Fibroblast of pulmonary artery (primary cell): ENCODE data around the gene SIRPG.

Experiments used
- DNase-seq: peaks from one replicate; pipeline ENCODE4 v3.0.0-alpha.2; 2010; ENCODE audit warnings: low read depth
- H3K4me3 ChIP-seq: replicated peaks from 2 replicates; pipeline ENCODE4 v1.5.1; 2011; ENCODE audit warnings: low read depth, mild to moderate bottlenecking, control low read depth, low read length, moderate library complexity
- TF ChIP-seq, protein P1 (sequence below): IDR thresholded peaks from 2 replicates; pipeline ENCODE4 v1.5.1; 2011; ENCODE audit warnings: mild to moderate bottlenecking, control low read depth, low read length, inconsistent platforms; ENCODE audit errors: missing control alignments

Gene SIRPG

DNA sequence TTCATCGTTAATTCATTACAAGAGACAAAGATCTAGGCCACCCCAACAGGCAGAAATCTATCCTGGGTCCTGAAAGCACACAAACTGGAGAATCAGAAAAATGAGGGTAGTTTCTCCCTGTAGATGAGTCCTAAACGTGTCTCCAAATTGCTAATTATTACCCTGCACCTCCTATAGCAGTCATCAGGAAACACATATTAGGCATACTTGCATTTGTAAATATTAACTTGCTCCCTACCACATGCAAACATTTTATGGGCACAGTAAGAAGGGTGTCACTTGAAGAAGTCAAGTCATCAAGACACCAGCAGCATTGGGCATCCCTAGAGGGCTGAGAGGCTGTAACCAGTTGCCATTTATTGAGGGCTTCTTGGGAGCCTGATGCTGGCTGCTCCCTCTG, 19.8 kb downstream of the SIRPG start:
- no peak for DNase-seq
- TF ChIP-seq, protein P1, sequence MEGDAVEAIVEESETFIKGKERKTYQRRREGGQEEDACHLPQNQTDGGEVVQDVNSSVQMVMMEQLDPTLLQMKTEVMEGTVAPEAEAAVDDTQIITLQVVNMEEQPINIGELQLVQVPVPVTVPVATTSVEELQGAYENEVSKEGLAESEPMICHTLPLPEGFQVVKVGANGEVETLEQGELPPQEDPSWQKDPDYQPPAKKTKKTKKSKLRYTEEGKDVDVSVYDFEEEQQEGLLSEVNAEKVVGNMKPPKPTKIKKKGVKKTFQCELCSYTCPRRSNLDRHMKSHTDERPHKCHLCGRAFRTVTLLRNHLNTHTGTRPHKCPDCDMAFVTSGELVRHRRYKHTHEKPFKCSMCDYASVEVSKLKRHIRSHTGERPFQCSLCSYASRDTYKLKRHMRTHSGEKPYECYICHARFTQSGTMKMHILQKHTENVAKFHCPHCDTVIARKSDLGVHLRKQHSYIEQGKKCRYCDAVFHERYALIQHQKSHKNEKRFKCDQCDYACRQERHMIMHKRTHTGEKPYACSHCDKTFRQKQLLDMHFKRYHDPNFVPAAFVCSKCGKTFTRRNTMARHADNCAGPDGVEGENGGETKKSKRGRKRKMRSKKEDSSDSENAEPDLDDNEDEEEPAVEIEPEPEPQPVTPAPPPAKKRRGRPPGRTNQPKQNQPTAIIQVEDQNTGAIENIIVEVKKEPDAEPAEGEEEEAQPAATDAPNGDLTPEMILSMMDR: no peak

DNA sequence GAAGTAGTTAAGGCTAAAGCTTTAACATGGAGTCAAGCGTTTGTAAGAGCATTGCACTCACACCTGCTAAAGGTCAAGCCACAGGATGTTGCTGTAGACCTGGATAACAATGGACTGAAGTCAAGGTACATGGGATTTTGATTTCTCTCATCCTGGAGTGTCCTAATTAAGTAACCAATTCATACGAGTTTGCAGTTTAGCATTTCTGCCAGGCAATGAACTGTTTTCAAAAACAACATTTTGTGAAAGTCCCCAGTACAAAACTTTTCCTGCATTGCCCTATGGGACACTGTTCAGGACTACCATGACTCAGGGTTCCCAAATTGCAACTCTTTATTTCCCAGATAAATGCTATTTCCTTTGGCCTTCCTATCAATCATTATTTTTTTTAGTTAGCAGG, 20.4 kb downstream of the SIRPG start:
- TF ChIP-seq, protein P1: no peak
- DNase-seq: no peak
- H3K4me3 ChIP-seq: no peak overlapping the region

More for the DNA sequence above, 19.8 kb downstream of the SIRPG start:
- no peak overlapping the region for H3K4me3 ChIP-seq

DNA sequence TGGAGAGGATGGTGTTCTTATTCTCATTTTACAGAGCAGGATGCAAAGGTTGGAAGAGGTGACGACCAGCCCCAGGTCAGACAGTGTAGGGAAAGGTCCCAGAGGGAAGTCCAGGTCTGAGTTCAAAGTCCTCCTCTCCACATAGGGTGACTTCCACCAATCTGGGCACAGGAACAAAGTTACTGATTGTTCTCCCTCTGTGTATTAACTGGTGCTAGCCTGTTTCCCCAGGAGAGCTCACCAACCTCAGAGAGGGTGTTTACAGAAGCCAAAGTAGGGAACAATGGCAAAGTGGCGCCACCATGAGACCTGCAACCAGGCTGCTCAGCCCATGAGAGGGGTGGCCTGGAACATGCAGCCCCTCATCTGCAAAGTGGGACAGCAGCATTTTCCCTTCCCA, 21.0 kb downstream of the SIRPG start:
- DNase-seq: no peak
- H3K4me3 ChIP-seq: no peak overlapping the region
- TF ChIP-seq, protein P1: no peak

DNA sequence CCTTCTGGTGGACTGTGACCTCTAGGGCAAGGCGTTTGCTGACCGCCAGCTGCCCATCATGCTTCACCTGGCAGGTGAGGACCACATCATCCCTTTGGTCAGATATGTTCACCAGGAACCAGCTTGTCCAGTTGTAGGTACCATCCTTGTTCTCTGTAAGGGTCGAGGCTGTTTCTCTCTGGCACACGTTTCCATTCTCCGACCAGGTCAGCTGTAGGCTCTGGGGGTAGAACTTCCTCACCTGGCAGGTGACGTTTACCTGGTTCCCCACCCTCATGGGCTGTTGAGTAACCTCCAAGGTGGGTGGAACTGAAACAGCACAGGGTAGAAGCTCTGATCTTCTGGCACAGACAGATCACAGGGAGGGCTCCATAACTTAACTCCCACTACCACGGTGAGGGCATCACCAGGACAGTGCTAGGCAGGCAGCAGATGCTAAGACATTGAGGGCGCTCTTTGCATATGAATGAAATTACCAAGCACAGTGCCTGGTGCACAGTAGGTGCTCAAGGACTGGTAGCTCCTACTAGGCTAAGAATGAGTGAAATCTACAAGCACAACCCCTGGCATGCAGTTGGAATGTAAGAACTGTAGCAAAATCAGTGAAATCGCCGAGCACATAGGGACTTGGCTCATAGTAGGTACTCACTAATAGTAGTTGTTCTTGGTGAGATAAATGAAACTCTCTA, 22.1 kb downstream of the SIRPG start:
- no peak overlapping the region for H3K4me3 ChIP-seq
- no peak for DNase-seq
- TF ChIP-seq, protein P1: no peak

DNA sequence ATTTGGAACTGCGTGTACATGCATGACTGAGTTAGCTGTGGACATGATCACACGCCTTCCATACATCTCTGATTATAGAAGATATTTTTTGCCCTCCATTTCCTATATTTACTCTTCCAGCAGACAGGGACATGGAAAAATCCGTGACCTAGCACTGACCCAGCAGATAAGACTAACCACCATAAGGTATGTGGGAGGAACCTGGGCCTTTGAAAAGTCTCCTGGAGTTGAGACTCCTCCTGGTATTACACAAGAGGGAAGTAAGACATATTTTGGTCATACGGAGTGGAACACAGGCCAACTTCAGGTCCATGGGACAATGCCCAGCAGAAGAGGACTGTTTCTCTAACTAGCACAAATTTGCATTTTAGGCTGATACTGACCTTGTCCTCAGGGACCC, 24.0 kb downstream of the SIRPG start:
- H3K4me3 ChIP-seq: no peak overlapping the region

DNA sequence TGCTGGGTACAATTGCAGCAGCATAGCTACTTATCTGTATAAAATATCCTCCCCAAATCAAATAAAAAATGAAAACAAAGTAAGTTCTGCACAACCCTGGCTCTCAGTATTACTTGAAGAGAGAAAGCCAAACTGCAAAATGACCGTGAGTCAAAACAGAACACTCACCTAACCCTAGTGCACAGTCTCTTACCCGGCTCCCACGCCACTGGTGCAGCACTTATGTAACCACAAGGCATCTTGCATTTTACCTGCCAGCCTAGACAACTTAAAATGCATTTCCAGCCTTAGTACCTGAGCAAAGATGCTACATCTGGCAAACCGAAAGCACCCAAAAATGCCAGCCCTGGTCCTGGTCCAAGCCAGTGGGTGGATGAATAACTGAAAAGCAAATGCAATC, 25.4 kb downstream of the SIRPG start:
- TF ChIP-seq, protein P1: no peak
- no peak for DNase-seq
- no peak overlapping the region for H3K4me3 ChIP-seq

More for the DNA sequence above, 24.0 kb downstream of the SIRPG start:
- TF ChIP-seq, protein P1: no peak
- peak; percentile 14 for DNase-seq
